ENCODE data around the gene PITX2. TPM values are rescaled to one million over a fixed set of nuclear protein-coding genes. Genes with fewer than 3 reads are reported as not detected.

The PITX2 gene
- total RNA-seq, 1 experiment from 2014 or later: 8.3 TPM

- Histone ChIP-seq H4K20me1 (ENCODE audit: insufficient read depth) (no peaks in the 10 kb centered on the region), H3K9me2 (ENCODE audit: insufficient read depth) (no peaks in the 10 kb centered on the region; the same call in 1 of the 2 replicates), H3K27me3 (ENCODE audit: insufficient read depth, low read length) (no peaks in the 10 kb centered on the region), H3K27ac (ENCODE audit: low read depth, low read length) (no peak overlapping the region), H3K4me2 (ENCODE audit: low read length) (no peak overlapping the region), H3K4me3 (replicated peaks in 1 of 2; ENCODE audit: low read depth in 1 of 2, low read length in 2 of 2) (no peak overlapping the region), H2AFZ (ENCODE audit: low read depth, low read length, poor library complexity, severe bottlenecking) (no peak overlapping the region), H3K79me2 (ENCODE audit: insufficient read depth, low read length) (no peaks in the 10 kb centered on the region), H3K36me3 (ENCODE audit: control insufficient read depth in 1 of 2, insufficient read depth in 2 of 2, low read length in 2 of 2) (0 out of 4 replicates have a peak, but pooled peaks cover 0 to 1% of the 10 kb centered on the region in 2 experiments), H3K9me3 (ENCODE audit: control insufficient read depth in 1 of 2, insufficient read depth in 1 of 2, low read depth in 1 of 2, low read length in 2 of 2) (no peaks in the 10 kb centered on the region), H3K4me1 (ENCODE audit: control insufficient read depth in 1 of 2, insufficient read depth in 2 of 2, low read length in 2 of 2) (peaks cover 3 to 14% of the 10 kb centered on the region in 2 experiments; a peak in 3 of 4 replicates), H3K9ac (ENCODE audit: low read length) (no peak overlapping the region)
- POLR2A ChIA-PET: no interaction called here
- no peak for TF ChIP-seq POLR2A (IDR thresholded peaks at IDR 0.05; ENCODE audit: borderline replicate concordance, extremely low read depth, insufficient read depth, insufficient read length)
- TF ChIP-seq SP1 (IDR thresholded peaks at IDR 0.05; ENCODE audit: low read depth): no peak
- TF ChIP-seq EZH2 (IDR thresholded peaks at IDR 0.05): no peak
- no peak for TF ChIP-seq JUND (IDR thresholded peaks at IDR 0.05)
- TF ChIP-seq CBX3 (IDR thresholded peaks at IDR 0.05; ENCODE audit: low read depth): no peak
- TF ChIP-seq ZFX (IDR thresholded peaks at IDR 0.05): no peak
- TF ChIP-seq ZNF274 (IDR thresholded peaks at IDR 0.05; ENCODE audit: low read depth, low read length): no peak
- TF ChIP-seq ATF3 (IDR thresholded peaks at IDR 0.05): no peak
- TF ChIP-seq SRF (IDR thresholded peaks at IDR 0.05; ENCODE audit: low read depth): no peak
- TF ChIP-seq EZH2phosphoT487 (IDR thresholded peaks at IDR 0.05; ENCODE audit: borderline replicate concordance): no peak
- no peak for TF ChIP-seq MAX (IDR thresholded peaks at IDR 0.05)
- no peak for ATAC-seq
- no peak for DNase-seq (ENCODE audit: low read depth, low spot score)
- RAD21 ChIA-PET (ENCODE audit: low non-redundant PET in 1 of 2, low total read pairs in 2 of 2, uncharacterized antibody in 2 of 2, unreplicated experiment in 2 of 2): no interaction called here
- intact Hi-C loops (cut with micrococcal nuclease): loop anchor here (5.0 kb wide), 1 partner anchor 618 kb away; no protein-coding TSS in a partner anchor
- BruUV-seq (replicated peaks): no TSS peak
- CTCF ChIA-PET: no interaction called here
These were observed 2.1 kb upstream of the PITX2 start for GRCh38 chr4:110624904-110625494.

- 0 out of 4 replicates have a peak, but pooled peaks cover 0 to 4% of the 10 kb centered on the region in 2 experiments for H3K36me3 ChIP-seq (ENCODE audit: control insufficient read depth in 1 of 2, insufficient read depth in 2 of 2, low read length in 2 of 2)
- no peak overlapping the region for H3K4me3 ChIP-seq (replicated peaks in 1 of 2; ENCODE audit: low read depth in 1 of 2, low read length in 2 of 2)
- ChIA-PET RAD21 (ENCODE audit: low non-redundant PET in 1 of 2, low total read pairs in 2 of 2, uncharacterized antibody in 2 of 2, unreplicated experiment in 2 of 2) (no interaction called here), POLR2A (interaction anchor here (1.2 kb wide), 1 partner anchor 109 kb away, joined by 3 read pairs; no protein-coding TSS in a partner anchor), CTCF (no interaction called here)
- intact Hi-C loops (cut with micrococcal nuclease): loop anchor here (5.0 kb wide), 1 partner anchor 617 kb away; no protein-coding TSS in a partner anchor
- no peak overlapping the region for H2AFZ ChIP-seq (ENCODE audit: low read depth, low read length, poor library complexity, severe bottlenecking)
- H4K20me1 ChIP-seq (ENCODE audit: insufficient read depth): no peaks in the 10 kb centered on the region
- BruUV-seq (replicated peaks): no TSS peak
- no peaks in the 10 kb centered on the region for H3K27me3 ChIP-seq (ENCODE audit: insufficient read depth, low read length)
- ATAC-seq (no peak), DNase-seq (ENCODE audit: low read depth, low spot score) (no peak)
- H3K9ac ChIP-seq (ENCODE audit: low read length): no peak overlapping the region
- H3K79me2 ChIP-seq (ENCODE audit: insufficient read depth, low read length): no peaks in the 10 kb centered on the region
- H3K4me2 ChIP-seq (ENCODE audit: low read length): no peak overlapping the region
- H3K9me3 ChIP-seq (ENCODE audit: control insufficient read depth in 1 of 2, insufficient read depth in 1 of 2, low read depth in 1 of 2, low read length in 2 of 2): no peaks in the 10 kb centered on the region
- no peak for TF ChIP-seq CEBPB (IDR thresholded peaks at IDR 0.05; ENCODE audit: low read depth)
- no peak for TF ChIP-seq EZH2 (IDR thresholded peaks at IDR 0.05)
- no peak for TF ChIP-seq ELF1 (IDR thresholded peaks at IDR 0.05; ENCODE audit: borderline replicate concordance, low read depth)
- TF ChIP-seq YY1 (IDR thresholded peaks at IDR 0.05; ENCODE audit: extremely low read depth, insufficient replicate concordance, low read depth, low read length): no peak
- TF ChIP-seq FOSL1 (IDR thresholded peaks at IDR 0.05; ENCODE audit: low read depth): no peak
- no peak for TF ChIP-seq POLR2AphosphoS5 (IDR thresholded peaks at IDR 0.05; ENCODE audit: low read depth, low read length)
- no peak for TF ChIP-seq CTCF (IDR thresholded peaks at IDR 0.05 in 2 of 3, conservative IDR thresholded peaks at IDR 0.05 in 1 of 3; ENCODE audit: borderline replicate concordance in 1 of 3, insufficient read depth in 1 of 3, low read depth in 2 of 3, low read length in 2 of 3)
- no peak for TF ChIP-seq SIN3A (IDR thresholded peaks at IDR 0.05; ENCODE audit: low read depth)
- TF ChIP-seq ZFX (IDR thresholded peaks at IDR 0.05): no peak
- TF ChIP-seq MAX (IDR thresholded peaks at IDR 0.05): no peak
- TF ChIP-seq POLR2A (IDR thresholded peaks at IDR 0.05; ENCODE audit: borderline replicate concordance, extremely low read depth, insufficient read depth, insufficient read length): no peak
- TF ChIP-seq JUND (IDR thresholded peaks at IDR 0.05): no peak
- TF ChIP-seq CBX3 (IDR thresholded peaks at IDR 0.05; ENCODE audit: low read depth): no peak
- no peak for TF ChIP-seq EZH2phosphoT487 (IDR thresholded peaks at IDR 0.05; ENCODE audit: borderline replicate concordance)
- H3K27ac ChIP-seq (ENCODE audit: low read depth, low read length): no peak overlapping the region
- peaks cover 3 to 14% of the 10 kb centered on the region in 2 experiments; a peak in 3 of 4 replicates for H3K4me1 ChIP-seq (ENCODE audit: control insufficient read depth in 1 of 2, insufficient read depth in 2 of 2, low read length in 2 of 2)
- no peaks in the 10 kb centered on the region; the same call in 1 of the 2 replicates for H3K9me2 ChIP-seq (ENCODE audit: insufficient read depth)
These were observed 1.5 kb upstream of the PITX2 start for GRCh38 chr4:110624398-110624780.

Data from HCT116 (cell line).